Endothelial cell (in vitro differentiated cells): Measurements from ENCODE around the gene MVB12B. TPM values are rescaled to one million over a fixed set of nuclear protein-coding genes. Genes with fewer than 3 reads are reported as not detected.

Experiments used
- DNase-seq: peaks from one replicate; pipeline ENCODE4 v3.0.0; 2021; ENCODE audit warnings: low spot score
- H3K27ac Mint-ChIP-seq: one replicate; pipeline ENCODE4 v1.8.0; 2021; ENCODE audit warnings: mixed read lengths, inconsistent platforms; ENCODE audit not compliant: unreplicated experiment
- H3K27me3 Mint-ChIP-seq: one replicate; pipeline ENCODE4 v1.8.0; 2021; ENCODE audit warnings: mild to moderate bottlenecking, moderate library complexity, mixed read lengths, inconsistent platforms; ENCODE audit not compliant: unreplicated experiment
- H3K36me3 Mint-ChIP-seq: one replicate; pipeline ENCODE4 v1.8.0; 2021; ENCODE audit warnings: mild to moderate bottlenecking, low read depth, mixed read lengths, inconsistent platforms; ENCODE audit not compliant: unreplicated experiment
- H3K4me1 Mint-ChIP-seq: one replicate; pipeline ENCODE4 v1.8.0; 2021; ENCODE audit warnings: mild to moderate bottlenecking, mixed read lengths, inconsistent platforms; ENCODE audit not compliant: unreplicated experiment
- H3K4me3 Mint-ChIP-seq: one replicate; pipeline ENCODE4 v1.8.0; 2021; ENCODE audit warnings: mild to moderate bottlenecking, mixed read lengths, inconsistent platforms; ENCODE audit not compliant: unreplicated experiment
- H3K9me3 Mint-ChIP-seq: one replicate; pipeline ENCODE4 v1.8.0; 2021; ENCODE audit warnings: mixed read lengths, inconsistent platforms; ENCODE audit not compliant: unreplicated experiment
- CTCF ChIP-seq: fragments of 200-600 bp; sonication (generic); IDR thresholded peaks from one replicate; pipeline ENCODE4 v1.5.0; 2021; ENCODE audit warnings: antibody characterized with exemption; ENCODE audit not compliant: unreplicated experiment
- total RNA-seq: library from RNA; stranded (reverse); fragmentation: NEBNext Ultra II Directional; extraction: Animal tissue kit (Norgen Biotek cat#: 25700); gene quantifications from one replicate; pipeline ENCODE4 v1.2.1, GENCODE V29; 2021; ENCODE audit not compliant: unreplicated experiment

Gene MVB12B
- total RNA-seq, 1 donor from 2014 or later, result 18.8 TPM

- H3K27ac Mint-ChIP-seq, result no peak overlapping the region
- no peak for DNase-seq
- no peak for TF ChIP-seq CTCF
- H3K36me3 Mint-ChIP-seq, result no peaks in the 10 kb centered on the region
- no peak overlapping the region for H3K4me3 Mint-ChIP-seq
- H3K4me1 Mint-ChIP-seq, result peaks cover 3% of the 10 kb centered on the region
- no peaks in the 10 kb centered on the region for H3K27me3 Mint-ChIP-seq
- H3K9me3 Mint-ChIP-seq, result no peaks in the 10 kb centered on the region
These were observed 191.3 kb downstream of the MVB12B start for GRCh38 chr9:126517833-126518356.

- TF ChIP-seq CTCF, result no peak
- no peaks in the 10 kb centered on the region for H3K27me3 Mint-ChIP-seq
- no peak overlapping the region for H3K4me3 Mint-ChIP-seq
- no peak overlapping the region for H3K27ac Mint-ChIP-seq
- H3K36me3 Mint-ChIP-seq, result no peaks in the 10 kb centered on the region
- peaks cover 6% of the 10 kb centered on the region for H3K4me1 Mint-ChIP-seq
- no peaks in the 10 kb centered on the region for H3K9me3 Mint-ChIP-seq
- DNase-seq, result no peak
These were observed 192.1 kb downstream of the MVB12B start for GRCh38 chr9:126518763-126519162.

GRCh38 chr9:126519660-126520420 is 193.2 kb downstream of the MVB12B start:
- H3K4me1 Mint-ChIP-seq, result peaks cover 11% of the 10 kb centered on the region
- peaks cover 2% of the 10 kb centered on the region for H3K27me3 Mint-ChIP-seq
- H3K4me3 Mint-ChIP-seq, result no peak overlapping the region
- H3K36me3 Mint-ChIP-seq, result no peaks in the 10 kb centered on the region
- no peak overlapping the region for H3K27ac Mint-ChIP-seq
- H3K9me3 Mint-ChIP-seq, result no peaks in the 10 kb centered on the region
- no peak for TF ChIP-seq CTCF
- DNase-seq, result no peak

GRCh38 chr9:126520453-126520852 is 193.8 kb downstream of the MVB12B start:
- no peak overlapping the region for H3K4me3 Mint-ChIP-seq
- H3K9me3 Mint-ChIP-seq, result no peaks in the 10 kb centered on the region
- H3K27me3 Mint-ChIP-seq, result peaks cover 2% of the 10 kb centered on the region
- no peak for TF ChIP-seq CTCF
- H3K27ac Mint-ChIP-seq, result no peak overlapping the region
- H3K36me3 Mint-ChIP-seq, result no peaks in the 10 kb centered on the region
- DNase-seq, result no peak
- H3K4me1 Mint-ChIP-seq, result peaks cover 13% of the 10 kb centered on the region

GRCh38 chr9:126521089-126521488 is 194.5 kb downstream of the MVB12B start:
- TF ChIP-seq CTCF, result no peak
- no peaks in the 10 kb centered on the region for H3K9me3 Mint-ChIP-seq
- no peaks in the 10 kb centered on the region for H3K36me3 Mint-ChIP-seq
- no peak overlapping the region for H3K4me3 Mint-ChIP-seq
- H3K27ac Mint-ChIP-seq, result no peak overlapping the region
- peaks cover 2% of the 10 kb centered on the region for H3K27me3 Mint-ChIP-seq
- H3K4me1 Mint-ChIP-seq, result peaks cover 14% of the 10 kb centered on the region
- no peak for DNase-seq
